Measurements from ENCODE around the gene ASIC1. TPM values are rescaled to one million over a fixed set of nuclear protein-coding genes. Genes with fewer than 3 reads are reported as not detected.

The ASIC1 gene
- total and polyA plus RNA-seq, 2 of the 13 experiments (the other 11 are each of a cell fraction or from before 2014, with no cell fraction given): 0.44 to 1.5 TPM

DNA sequence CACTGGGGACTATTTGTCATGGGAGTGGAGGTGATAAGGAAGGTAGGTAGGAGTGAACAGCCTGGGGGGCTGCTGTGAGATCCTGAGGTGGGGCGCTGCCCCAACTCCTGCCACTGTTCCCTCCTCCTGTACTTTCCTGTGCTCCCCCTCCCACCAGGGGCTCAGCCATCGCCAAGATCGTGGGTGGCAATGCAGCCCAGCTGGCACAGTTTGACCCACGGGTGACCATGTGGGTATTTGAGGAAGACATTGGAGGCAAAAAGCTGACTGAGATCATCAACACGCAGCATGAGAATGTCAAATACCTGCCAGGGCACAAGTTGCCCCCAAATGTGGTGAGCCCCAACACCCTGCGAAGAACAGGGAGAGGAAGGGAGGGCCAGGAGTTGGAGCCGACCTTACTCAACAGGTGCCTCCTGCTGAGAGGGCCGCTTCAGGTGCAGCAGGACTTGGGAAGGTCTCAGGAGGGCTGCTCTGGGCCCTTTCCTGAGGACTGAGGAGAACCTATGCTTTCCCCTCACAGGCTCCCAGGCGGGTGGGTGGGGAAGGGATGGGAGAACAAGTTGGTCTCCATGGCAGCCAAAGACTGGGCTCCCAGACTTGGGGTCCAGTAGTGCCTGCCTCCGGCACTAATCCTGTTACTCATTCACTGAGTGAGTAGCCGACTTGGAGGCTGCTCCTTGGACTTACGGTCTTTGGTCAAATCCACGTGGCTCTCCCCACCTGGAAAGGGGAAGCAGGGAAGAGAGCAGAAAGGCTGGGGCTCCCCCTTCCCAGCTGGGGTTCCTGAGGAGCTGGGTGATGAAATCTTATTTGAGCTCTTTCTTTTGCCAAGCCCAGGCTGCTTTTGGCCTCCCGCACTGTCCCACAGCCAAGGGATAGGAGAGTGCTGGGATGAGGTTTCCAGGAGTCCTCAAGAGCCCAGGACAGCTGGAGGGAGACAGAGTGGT is 47.3 kb downstream of the ASIC1 start (continued):
- TF ChIP-seq, protein P1, sequence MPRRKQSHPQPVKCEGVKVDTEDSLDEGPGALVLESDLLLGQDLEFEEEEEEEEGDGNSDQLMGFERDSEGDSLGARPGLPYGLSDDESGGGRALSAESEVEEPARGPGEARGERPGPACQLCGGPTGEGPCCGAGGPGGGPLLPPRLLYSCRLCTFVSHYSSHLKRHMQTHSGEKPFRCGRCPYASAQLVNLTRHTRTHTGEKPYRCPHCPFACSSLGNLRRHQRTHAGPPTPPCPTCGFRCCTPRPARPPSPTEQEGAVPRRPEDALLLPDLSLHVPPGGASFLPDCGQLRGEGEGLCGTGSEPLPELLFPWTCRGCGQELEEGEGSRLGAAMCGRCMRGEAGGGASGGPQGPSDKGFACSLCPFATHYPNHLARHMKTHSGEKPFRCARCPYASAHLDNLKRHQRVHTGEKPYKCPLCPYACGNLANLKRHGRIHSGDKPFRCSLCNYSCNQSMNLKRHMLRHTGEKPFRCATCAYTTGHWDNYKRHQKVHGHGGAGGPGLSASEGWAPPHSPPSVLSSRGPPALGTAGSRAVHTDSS (CRISPR knock-in tag; conservative IDR thresholded peaks at IDR 0.05): no peak
- peak; percentile 62; the same call in 1 of the 3 replicates for TF ChIP-seq MXI1 (IDR thresholded peaks at IDR 0.05; ENCODE audit: borderline replicate concordance, low read depth, low read length)
- no peak for TF ChIP-seq ZNF124 (CRISPR knock-in tag; IDR thresholded peaks at IDR 0.05)
- TF ChIP-seq, protein P2, sequence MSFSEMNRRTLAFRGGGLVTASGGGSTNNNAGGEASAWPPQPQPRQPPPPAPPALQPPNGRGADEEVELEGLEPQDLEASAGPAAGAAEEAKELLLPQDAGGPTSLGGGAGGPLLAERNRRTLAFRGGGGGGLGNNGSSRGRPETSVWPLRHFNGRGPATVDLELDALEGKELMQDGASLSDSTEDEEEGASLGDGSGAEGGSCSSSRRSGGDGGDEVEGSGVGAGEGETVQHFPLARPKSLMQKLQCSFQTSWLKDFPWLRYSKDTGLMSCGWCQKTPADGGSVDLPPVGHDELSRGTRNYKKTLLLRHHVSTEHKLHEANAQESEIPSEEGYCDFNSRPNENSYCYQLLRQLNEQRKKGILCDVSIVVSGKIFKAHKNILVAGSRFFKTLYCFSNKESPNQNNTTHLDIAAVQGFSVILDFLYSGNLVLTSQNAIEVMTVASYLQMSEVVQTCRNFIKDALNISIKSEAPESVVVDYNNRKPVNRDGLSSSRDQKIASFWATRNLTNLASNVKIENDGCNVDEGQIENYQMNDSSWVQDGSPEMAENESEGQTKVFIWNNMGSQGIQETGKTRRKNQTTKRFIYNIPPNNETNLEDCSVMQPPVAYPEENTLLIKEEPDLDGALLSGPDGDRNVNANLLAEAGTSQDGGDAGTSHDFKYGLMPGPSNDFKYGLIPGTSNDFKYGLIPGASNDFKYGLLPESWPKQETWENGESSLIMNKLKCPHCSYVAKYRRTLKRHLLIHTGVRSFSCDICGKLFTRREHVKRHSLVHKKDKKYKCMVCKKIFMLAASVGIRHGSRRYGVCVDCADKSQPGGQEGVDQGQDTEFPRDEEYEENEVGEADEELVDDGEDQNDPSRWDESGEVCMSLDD (CRISPR knock-in tag; IDR thresholded peaks at IDR 0.05; ENCODE audit: borderline replicate concordance): peak; percentile 96
- TF ChIP-seq CREM (IDR thresholded peaks at IDR 0.05): peak; percentile 10; the same call in 1 of the 2 replicates
- no peak for TF ChIP-seq CREM (CRISPR knock-in tag; IDR thresholded peaks at IDR 0.05)
- TF ChIP-seq POLR2A (IDR thresholded peaks at IDR 0.05; ENCODE audit: insufficient read depth in 1 of 2, low read depth in 2 of 2, low read length in 2 of 2): peak in 1 of 2 experiments; percentile 51; a peak in 1 of 4 replicates
- peak; percentile 41; the same call in 1 of the 2 replicates for TF ChIP-seq DMAP1 (CRISPR knock-in tag; IDR thresholded peaks at IDR 0.05)
- no peak for TF ChIP-seq SALL1 (CRISPR knock-in tag; IDR thresholded peaks at IDR 0.05)
- TF ChIP-seq, protein P3, sequence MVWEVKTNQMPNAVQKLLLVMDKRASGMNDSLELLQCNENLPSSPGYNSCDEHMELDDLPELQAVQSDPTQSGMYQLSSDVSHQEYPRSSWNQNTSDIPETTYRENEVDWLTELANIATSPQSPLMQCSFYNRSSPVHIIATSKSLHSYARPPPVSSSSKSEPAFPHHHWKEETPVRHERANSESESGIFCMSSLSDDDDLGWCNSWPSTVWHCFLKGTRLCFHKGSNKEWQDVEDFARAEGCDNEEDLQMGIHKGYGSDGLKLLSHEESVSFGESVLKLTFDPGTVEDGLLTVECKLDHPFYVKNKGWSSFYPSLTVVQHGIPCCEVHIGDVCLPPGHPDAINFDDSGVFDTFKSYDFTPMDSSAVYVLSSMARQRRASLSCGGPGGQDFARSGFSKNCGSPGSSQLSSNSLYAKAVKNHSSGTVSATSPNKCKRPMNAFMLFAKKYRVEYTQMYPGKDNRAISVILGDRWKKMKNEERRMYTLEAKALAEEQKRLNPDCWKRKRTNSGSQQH (CRISPR knock-in tag; IDR thresholded peaks at IDR 0.05; ENCODE audit: low read depth): 0 out of 2 replicates have a peak, but pooled peaks have one; percentile 49

All from HepG2 (cell line).